Stimulated activated CD4-positive, alpha-beta T cell treated with anti-CD3 and anti-CD28 coated beads, Interleukin-4, amount 100 ng/mL, for 24 hours (primary cell): ENCODE results near the gene SLC7A8.
"Not testable (repeated sequence)": the region's sequence is repeated elsewhere in the genome, so short reads cannot be mapped to it uniquely, and the experiment has no call there.

Experiments
- DNase-seq: peaks from one replicate; pipeline ENCODE4 v3.0.0-alpha.2; 2020

Gene SLC7A8

DNA sequence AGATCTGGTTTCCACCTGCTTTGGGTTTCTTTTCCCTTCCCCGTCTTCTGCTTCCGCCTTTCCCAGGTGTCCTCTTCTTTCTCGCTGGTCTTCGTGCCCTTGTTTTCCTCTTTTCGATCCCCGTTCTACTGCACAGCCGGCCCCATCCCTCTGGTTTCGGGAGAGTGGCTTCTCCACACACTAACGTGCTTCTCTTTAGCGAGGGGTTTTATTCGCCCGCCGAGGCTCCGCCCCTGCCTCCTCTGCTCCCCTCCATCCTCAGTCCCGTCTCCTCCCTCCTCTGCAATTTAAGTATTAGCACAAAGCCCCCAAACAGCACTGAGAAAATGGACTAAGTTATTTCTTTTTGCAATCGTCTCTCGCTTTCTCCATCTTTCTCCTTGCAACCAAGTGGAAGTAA lies at the start of gene SLC7A8:
SLC7A8 (minus strand) TSS at position 182 of the 400 bp plus-strand sequence. CDS start 746 bp downstream, outside the sequence.
- DNase-seq: peak; percentile 16

DNA sequence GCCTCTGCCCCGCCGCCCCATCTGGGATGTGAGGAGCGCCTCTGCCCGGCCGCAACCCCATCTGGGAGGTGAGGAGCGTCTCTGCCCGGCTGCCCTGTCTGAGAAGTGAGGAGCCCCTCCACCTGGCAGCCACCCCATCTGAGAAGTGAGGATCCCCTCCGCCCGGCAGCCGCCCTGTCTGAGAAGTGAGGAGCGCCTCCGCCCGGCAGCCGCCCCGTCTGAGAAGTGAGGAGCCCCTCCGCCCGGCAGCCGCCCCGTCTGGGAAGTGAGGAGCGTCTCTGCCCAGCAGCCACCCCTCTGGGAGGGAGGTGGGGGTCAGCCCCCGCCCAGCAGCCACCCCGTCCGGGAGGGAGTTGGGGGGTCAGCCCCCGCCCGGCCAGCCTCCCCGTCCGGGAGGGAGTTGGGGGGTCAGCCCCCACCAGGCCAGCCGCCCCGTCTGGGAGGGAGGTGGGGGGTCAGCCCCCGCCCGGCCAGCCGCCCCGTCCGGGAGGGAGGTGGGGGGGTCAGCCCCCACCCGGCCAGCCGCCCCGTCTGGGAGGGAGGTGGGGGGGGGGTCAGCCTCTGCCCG lies 48.9 kb upstream of the SLC7A8 start:
- not testable (repeated sequence) for DNase-seq

DNA sequence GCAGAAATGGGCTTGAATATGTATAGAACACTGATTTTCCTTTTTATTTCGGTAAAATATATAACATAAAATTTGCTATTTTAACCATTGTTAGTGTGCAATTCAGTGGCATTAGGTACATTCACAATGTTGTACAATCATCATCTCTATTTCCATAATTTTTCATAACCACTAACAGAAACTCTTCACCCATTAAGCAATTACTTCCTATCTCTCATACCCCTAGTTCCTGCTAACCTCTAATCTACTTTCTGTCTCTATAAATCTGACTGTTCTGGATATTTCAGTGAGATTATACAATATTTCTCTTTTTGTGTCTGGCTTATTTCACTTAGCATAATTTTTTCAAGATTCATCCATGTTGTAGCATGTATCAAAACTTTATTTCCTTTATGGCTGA lies 45.4 kb upstream of the SLC7A8 start:
- no peak for DNase-seq

DNA sequence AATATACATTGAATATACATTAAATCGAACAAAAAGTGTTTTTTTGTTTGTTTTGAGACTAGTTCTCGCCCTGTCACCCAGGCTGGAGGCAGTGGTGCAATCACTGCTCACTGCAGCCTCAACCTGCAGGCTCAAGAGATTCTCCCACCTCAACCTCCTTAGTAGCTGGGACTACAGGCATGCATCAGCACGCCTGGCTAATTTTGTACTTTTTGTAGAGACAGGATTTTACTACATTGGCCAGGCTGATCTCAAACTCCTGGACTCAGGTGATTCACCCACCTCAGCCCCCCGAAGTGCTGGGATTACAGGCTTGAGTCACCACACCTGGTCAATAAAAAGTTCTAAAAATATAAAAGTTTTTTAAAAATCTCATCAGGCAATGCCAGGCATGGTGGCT lies 44.1 kb upstream of the SLC7A8 start:
- no peak for DNase-seq

GRCh38 chr14:23224958-23225357 lies 41.5 kb upstream of the SLC7A8 start:
- DNase-seq: not testable (repeated sequence)

- no peak for DNase-seq
Measured at GRCh38 chr14:23219075-23219474, 35.6 kb upstream of the SLC7A8 start.

GRCh38 chr14:23217032-23218020 lies 33.9 kb upstream of the SLC7A8 start:
- DNase-seq: no peak

DNA sequence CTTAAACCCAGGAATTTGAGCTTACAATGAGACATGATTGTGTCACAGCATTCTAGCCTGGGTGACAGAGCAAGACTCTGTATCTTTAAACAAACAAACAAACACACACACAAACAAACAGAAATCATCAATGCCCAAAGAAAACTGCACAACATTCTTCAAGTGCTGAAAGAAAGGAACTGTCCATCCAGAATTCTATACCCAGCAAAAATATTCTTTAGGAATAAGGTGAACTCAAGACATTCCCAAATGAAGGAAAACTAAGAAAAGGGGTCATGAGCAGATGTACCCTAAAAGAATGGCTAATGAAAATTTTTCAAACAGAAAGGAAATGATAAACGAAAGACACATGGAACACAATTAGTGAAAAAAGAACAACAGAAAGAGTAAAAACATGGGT lies 32.0 kb upstream of the SLC7A8 start:
- no peak for DNase-seq

DNA sequence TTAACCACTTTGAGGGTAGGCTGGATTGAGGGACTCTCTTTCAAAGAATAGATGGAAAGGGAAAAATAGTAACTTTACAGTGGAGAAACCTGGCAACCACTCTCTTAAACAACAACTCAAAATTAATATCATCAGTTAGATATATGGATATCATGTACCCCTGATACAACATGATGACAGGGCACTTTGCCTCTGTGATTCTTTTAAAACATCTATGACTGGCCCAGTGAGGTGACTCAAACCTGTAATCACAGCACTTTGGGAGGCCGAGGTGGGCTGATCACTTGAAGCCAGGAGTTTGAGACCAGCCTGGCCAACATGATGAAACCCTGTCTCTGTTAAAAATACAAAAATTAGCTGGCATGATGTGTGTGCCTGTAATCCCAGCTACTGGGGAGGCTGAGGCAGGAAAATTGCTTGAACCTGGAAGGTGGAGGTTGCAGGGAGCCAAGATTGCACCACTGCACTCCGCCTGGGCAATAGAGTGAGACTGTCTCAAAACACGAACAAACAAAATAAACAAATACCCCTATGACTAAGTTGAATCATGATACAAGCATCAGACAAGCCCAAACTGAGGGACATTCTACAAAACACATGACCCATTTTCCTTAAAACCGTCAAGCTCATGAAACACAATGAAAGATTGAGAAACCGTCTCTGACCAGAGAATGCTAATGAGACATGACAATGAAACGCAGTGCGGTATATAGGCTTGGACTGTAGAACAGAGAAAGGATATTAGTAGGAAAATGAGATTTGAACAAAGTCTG lies 26.4 kb upstream of the SLC7A8 start:
- no peak for DNase-seq

GRCh38 chr14:23208324-23208723 lies 24.9 kb upstream of the SLC7A8 start:
- no peak for DNase-seq

DNA sequence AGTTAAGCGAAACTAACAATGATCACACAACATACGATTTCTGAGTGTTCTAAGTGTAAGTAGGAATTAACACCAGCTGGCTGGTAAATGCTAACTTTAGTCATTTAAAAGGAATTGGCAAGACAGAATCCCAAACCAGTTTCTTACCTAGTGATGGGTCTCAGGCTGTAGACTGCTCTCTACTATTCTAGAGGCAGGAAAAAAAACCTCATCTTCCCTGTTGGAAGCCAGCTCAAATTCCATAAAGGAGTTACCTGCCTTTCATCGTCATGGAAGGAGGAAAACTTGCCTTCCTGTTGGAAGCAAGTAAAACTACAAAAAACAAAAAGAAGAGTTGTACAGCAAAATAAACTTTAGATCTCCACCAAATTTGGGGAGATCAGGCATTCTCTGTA lies 23.7 kb upstream of the SLC7A8 start:
- DNase-seq: no peak

- no peak for DNase-seq
Measured at GRCh38 chr14:23206422-23207145, 23.1 kb upstream of the SLC7A8 start.

- DNase-seq: no peak
Measured at GRCh38 chr14:23202001-23202400, 18.5 kb upstream of the SLC7A8 start.

- not testable (repeated sequence) for DNase-seq
Measured at GRCh38 chr14:23199141-23199540, 15.7 kb upstream of the SLC7A8 start.

- DNase-seq: not testable (repeated sequence)
Measured at GRCh38 chr14:23196487-23196886, 13.0 kb upstream of the SLC7A8 start.

DNA sequence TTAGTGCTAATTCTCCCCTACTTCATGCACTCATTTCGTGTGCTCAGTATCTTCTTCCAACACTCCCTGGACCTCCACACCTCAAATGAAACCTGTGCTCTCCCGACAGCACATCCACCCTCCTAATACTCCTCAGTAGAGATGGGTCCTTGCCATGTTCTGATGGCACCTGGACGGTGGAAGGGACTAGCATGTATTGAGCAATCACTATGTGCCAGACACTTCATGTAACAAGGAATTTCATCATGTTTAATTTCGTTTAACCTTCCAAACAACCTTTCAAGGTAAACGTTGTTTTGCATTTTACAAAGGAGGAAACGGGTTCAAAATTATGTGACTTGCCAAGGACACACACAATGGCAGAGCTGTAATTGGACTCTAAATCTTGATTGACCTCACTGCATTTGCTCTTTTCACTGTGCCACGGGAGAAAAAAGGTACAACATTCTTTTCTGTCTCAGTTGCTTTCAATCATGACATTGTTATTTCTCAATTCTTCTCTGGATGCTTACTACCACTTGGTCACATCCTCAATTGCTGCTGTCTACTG lies 12.2 kb upstream of the SLC7A8 start:
- no peak for DNase-seq

GRCh38 chr14:23193432-23193831 lies 10.0 kb upstream of the SLC7A8 start:
- DNase-seq: no peak

DNA sequence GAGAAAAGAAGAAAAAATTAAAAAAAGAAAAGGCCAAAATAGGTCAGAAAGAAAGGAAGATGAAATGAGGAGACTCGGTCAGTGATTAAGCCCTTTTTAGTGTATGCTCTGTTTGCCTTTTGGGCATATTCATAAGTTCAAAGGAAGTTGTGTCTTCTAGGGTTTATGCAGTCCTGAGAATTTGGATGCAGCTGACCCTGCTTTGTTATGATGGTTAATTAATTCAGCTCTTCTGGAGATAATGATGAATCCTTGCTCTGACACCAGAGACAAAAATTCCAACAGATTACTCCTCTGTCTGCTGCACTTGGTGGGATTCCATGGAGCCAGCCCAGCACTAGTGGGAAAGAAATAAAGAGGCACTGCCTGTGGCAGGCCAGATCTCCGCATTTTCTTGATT lies 4.5 kb upstream of the SLC7A8 start:
- no peak for DNase-seq

DNA sequence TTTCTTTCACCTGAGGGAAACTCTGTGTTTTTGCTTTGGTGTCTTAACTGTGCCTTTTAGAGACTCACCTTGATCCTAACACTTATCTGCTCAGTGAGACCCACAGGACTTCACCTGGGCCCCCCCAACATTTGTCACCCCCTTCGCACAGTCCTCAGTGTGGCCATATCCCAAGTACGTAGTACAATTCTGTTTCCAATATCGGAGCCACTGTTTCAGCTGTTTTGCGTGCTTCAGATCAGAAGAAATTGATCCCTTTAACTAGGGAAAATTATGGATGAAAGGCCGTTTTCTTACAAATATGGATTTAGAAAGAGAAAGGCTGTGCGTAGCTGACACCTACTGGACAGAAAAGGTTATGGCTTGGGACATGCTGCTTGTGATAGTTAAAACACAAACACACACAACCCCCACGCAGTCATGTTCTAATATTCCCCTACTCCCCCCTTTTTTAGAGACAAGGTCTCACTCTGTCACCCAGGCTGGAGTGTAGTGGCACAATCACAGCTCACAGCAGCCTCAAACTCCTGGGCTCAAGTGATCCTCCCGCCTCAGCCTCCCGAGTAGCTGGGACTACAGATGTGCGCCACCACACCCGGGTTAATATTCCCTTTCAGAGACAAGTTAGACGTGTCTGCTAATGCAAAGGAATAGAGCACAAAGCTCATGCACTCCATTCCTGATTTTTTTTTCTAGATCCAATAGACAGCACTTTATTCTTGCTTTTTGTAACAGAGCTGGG lies 3.6 kb upstream of the SLC7A8 start:
- peak; percentile 20 for DNase-seq

GRCh38 chr14:23185063-23185462 lies 1.6 kb upstream of the SLC7A8 start:
- DNase-seq: no peak

- DNase-seq: no peak
Measured at GRCh38 chr14:23183158-23183470, 346 bp downstream of the SLC7A8 start.
